Smooth muscle cell (in vitro differentiated cells): Measurements from ENCODE around the gene LEF1. TPM values are rescaled to one million over a fixed set of nuclear protein-coding genes. Genes with fewer than 3 reads are reported as not detected.

Experiments used
- DNase-seq: peaks from one replicate; lab custom pipeline; 2025; ENCODE audit not compliant: unreplicated experiment; lab: John Stamatoyannopoulos, UW
- H2AFZ ChIP-seq: fragments of 200-600 bp; sonication (generic); 2 replicates; pipeline ENCODE4 v1.6.0; 2016; ENCODE audit warnings: antibody characterized with exemption, low read depth, mild to moderate bottlenecking
- H3F3A ChIP-seq: fragments of 200-600 bp; sonication (generic); 2 replicates; pipeline ENCODE4 v1.6.0; 2017; ENCODE audit warnings: antibody characterized with exemption, low read depth
- H3K27ac ChIP-seq: fragments of 200-600 bp; sonication (generic); 2 replicates; pipeline ENCODE4 v1.5.1; 2016; ENCODE audit warnings: low read depth, mild to moderate bottlenecking
- H3K27me3 ChIP-seq: fragments of 200-600 bp; sonication (generic); 2 replicates; pipeline ENCODE4 v1.6.1; 2016; ENCODE audit warnings: low read depth, mild to moderate bottlenecking
- H3K36me3 ChIP-seq: fragments of 200-600 bp; sonication (generic); 2 replicates; pipeline ENCODE4 v1.5.1; 2016; ENCODE audit warnings: low read depth
- H3K4me1 ChIP-seq: fragments of 200-600 bp; sonication (generic); 2 replicates; pipeline ENCODE4 v1.5.1; 2016; ENCODE audit warnings: low read depth
- H3K4me2 ChIP-seq: fragments of 200-600 bp; sonication (generic); 2 replicates; pipeline ENCODE4 v1.6.0; 2016; ENCODE audit warnings: mild to moderate bottlenecking
- H3K4me3 ChIP-seq: fragments of 200-600 bp; sonication (generic); 2 replicates; pipeline ENCODE4 v1.5.1; 2016; ENCODE audit warnings: mild to moderate bottlenecking
- H3K79me2 ChIP-seq: fragments of 200-600 bp; sonication (generic); 2 replicates; pipeline ENCODE4 v1.6.0; 2016; ENCODE audit warnings: low read depth, mild to moderate bottlenecking
- H3K9ac ChIP-seq: fragments of 200-600 bp; sonication (generic); 2 replicates; pipeline ENCODE4 v1.6.0; 2016; ENCODE audit warnings: low read depth
- H3K9me3 ChIP-seq: fragments of 200-600 bp; sonication (generic); replicated peaks from 2 replicates; pipeline ENCODE4 v1.5.1; 2016; ENCODE audit warnings: low read depth
- H4K20me1 ChIP-seq: fragments of 200-600 bp; sonication (generic); 2 replicates; pipeline ENCODE4 v1.6.0; 2016; ENCODE audit warnings: low read depth
- WGBS: methylation state at CpG from one replicate; pipeline ENCODE4 v1.1.7; 2016; ENCODE audit warnings: low lambda C conversion rate; 5-methylcytosine and 5-hydroxymethylcytosine counted together
- polyA plus RNA-seq: library from polyadenylated mRNA; unstranded; fragments of >200 nt; fragmentation: Nextera tagmentation; extraction: Ambion mirVana; gene quantifications from 2 replicates; pipeline ENCODE4 v1.2.1, GENCODE V29; 2016
- total RNA-seq: library from RNA; depleted of rRNA; stranded (reverse); fragments of >200 nt; gene quantifications from 2 replicates; pipeline ENCODE4 v1.2.3, GENCODE V29; 2014
- TF ChIP-seq, protein P1 (sequence below): fragments of 200-600 bp; sonication (generic); IDR thresholded peaks from 2 replicates; pipeline ENCODE4 v1.5.1; 2017; ENCODE audit warnings: borderline replicate concordance, mild to moderate bottlenecking, antibody characterized with exemption; ENCODE audit not compliant: insufficient read depth, poor library complexity, severe bottlenecking

LEF1 gene
- total and polyA plus RNA-seq, 2 experiments from 2014 or later: 87.3 to 96.2 TPM

DNA sequence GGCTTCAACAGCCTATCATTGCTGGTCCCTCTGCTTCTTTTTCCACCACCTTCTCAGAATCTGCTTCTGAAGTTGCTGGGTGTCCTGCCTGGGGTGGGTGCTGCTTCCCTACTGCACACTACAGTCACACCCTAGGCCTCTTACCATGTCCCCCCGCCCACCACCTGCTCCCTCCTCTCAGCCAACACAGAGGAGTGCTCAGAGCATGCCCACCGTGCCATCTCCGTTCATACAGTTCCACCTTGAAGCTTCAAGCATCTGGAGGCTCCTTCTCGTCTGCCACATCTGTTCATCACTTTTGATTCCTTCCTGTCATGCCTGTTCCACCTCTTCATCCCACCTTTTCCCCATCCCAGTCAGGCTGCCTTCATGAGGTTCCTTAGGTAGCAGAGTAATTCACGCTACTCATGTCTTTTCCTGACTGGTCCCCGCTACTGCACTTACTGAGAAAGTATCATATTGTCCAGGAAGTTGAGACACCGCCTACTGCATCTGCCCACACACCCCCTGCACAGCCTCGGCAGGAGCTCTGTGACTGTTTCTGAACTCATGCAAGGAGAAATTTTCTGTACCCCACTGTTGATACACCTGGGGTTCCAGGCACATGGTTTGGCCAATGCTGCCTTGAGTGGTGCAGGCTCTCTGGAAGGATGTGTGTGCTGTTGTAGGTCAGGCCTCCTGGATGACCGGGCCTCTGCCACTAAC lies 139.6 kb downstream of the LEF1 start:
- Histone ChIP-seq H3K27me3 (no peaks in the 10 kb centered on the region), H3K36me3 (no peaks in the 10 kb centered on the region), H3K4me2 (no peak overlapping the region), H3K9me3 (no peaks in the 10 kb centered on the region), H3F3A (no peaks in the 10 kb centered on the region), H3K4me3 (no peak overlapping the region), H3K27ac (no peak overlapping the region), H3K79me2 (no peaks in the 10 kb centered on the region), H4K20me1 (no peaks in the 10 kb centered on the region), H3K4me1 (no peaks in the 10 kb centered on the region), H3K9ac (no peak overlapping the region), H2AFZ (no peak overlapping the region)
- TF ChIP-seq, protein P1, sequence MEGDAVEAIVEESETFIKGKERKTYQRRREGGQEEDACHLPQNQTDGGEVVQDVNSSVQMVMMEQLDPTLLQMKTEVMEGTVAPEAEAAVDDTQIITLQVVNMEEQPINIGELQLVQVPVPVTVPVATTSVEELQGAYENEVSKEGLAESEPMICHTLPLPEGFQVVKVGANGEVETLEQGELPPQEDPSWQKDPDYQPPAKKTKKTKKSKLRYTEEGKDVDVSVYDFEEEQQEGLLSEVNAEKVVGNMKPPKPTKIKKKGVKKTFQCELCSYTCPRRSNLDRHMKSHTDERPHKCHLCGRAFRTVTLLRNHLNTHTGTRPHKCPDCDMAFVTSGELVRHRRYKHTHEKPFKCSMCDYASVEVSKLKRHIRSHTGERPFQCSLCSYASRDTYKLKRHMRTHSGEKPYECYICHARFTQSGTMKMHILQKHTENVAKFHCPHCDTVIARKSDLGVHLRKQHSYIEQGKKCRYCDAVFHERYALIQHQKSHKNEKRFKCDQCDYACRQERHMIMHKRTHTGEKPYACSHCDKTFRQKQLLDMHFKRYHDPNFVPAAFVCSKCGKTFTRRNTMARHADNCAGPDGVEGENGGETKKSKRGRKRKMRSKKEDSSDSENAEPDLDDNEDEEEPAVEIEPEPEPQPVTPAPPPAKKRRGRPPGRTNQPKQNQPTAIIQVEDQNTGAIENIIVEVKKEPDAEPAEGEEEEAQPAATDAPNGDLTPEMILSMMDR: no peak
- no peak for DNase-seq
- 91% methylated on average over 9 of the region's 9 CpGs for WGBS

DNA sequence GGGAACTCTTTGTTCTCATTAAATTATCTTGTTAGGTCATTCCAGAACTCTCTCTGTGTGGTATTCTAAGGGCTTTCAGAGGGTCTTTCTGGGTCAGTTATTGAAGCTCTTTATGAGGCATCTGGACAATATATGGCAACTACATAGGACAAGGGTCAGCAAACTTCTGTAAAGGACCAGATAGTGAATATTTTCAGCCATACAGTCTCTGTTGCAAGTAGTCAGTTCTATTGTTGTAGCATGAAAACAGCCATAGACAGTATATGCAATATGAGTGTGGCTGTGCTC lies 143.9 kb downstream of the LEF1 start:
- Histone ChIP-seq H3K27ac (no peak overlapping the region), H3F3A (no peaks in the 10 kb centered on the region), H3K27me3 (no peaks in the 10 kb centered on the region), H2AFZ (no peak overlapping the region), H3K9ac (no peak overlapping the region), H3K4me1 (no peaks in the 10 kb centered on the region), H3K79me2 (no peaks in the 10 kb centered on the region), H3K4me3 (no peak overlapping the region), H3K36me3 (no peaks in the 10 kb centered on the region), H4K20me1 (no peaks in the 10 kb centered on the region), H3K4me2 (no peak overlapping the region), H3K9me3 (no peaks in the 10 kb centered on the region)
- no peak for DNase-seq
- TF ChIP-seq, protein P1: no peak

DNA sequence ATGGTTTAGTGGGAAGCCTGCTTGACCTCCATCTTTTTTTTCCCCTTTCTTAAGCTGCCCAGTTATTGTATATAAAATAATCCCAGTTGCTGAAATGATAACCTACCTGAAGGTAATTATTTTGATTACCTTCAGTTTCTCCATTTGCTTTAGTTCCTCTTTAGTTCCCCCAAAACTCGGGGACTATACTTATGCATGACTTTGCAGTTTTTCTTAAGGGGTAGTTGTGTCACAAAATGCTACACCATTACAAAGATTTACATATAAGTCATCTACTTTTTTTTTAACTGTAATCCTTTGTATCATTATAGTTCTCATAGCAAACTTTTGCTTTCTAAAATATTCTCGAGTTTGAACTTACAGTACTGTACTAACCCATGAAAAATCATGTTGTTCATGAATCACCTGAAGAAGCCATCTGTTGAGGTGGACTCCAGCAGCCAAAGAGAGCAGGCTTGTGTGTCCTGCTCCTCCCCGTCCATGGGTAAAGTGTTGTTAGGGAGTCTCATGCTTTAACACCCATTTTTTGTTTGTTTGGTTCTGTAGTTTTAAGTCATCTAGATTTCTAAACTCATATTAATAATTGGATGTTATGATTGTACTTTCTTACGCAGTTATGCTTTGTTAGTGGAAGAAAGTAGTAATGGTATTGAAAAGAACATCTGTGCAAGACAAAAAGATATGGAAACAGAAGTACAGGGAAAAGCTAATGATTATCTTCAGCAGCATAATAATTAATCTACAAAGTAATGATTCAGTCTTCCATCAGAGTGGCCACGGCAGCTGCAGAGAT lies 144.5 kb downstream of the LEF1 start:
- no peak for DNase-seq
- H3K79me2 ChIP-seq: no peaks in the 10 kb centered on the region
- H3F3A ChIP-seq: no peaks in the 10 kb centered on the region
- no peak overlapping the region for H2AFZ ChIP-seq
- no peaks in the 10 kb centered on the region for H3K36me3 ChIP-seq
- no peak overlapping the region for H3K9ac ChIP-seq
- no peaks in the 10 kb centered on the region for H3K4me1 ChIP-seq
- no peaks in the 10 kb centered on the region for H3K9me3 ChIP-seq
- no peak overlapping the region for H3K4me3 ChIP-seq
- no peaks in the 10 kb centered on the region for H3K27me3 ChIP-seq
- TF ChIP-seq, protein P1: no peak
- H4K20me1 ChIP-seq: no peaks in the 10 kb centered on the region
- no peak overlapping the region for H3K27ac ChIP-seq
- WGBS: 84% methylated on average over 5 of the region's 5 CpGs
- H3K4me2 ChIP-seq: no peak overlapping the region

DNA sequence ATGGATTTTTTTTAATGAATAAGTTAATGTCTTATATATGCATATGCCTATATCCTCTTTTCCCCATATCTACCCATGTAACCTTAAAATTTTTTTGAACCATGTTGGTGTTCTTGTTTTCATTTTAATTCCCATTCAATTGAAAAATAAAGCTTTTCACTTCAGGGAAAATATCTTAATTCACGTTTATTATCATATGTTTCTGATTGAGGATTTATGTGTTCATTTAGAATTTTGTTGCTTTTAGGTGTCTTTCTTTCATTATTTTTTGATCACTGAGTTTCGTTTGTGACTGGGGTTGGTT lies 149.9 kb downstream of the LEF1 start:
- Histone ChIP-seq H4K20me1 (no peaks in the 10 kb centered on the region), H3K27me3 (no peaks in the 10 kb centered on the region), H3K4me1 (no peaks in the 10 kb centered on the region), H3K79me2 (no peaks in the 10 kb centered on the region), H3K9me3 (no peaks in the 10 kb centered on the region), H3F3A (no peaks in the 10 kb centered on the region), H3K36me3 (no peaks in the 10 kb centered on the region), H3K27ac (no peak overlapping the region), H3K9ac (no peak overlapping the region), H2AFZ (no peak overlapping the region), H3K4me2 (no peak overlapping the region), H3K4me3 (no peak overlapping the region)
- WGBS: 46% methylated on average over 2 of the region's 2 CpGs
- TF ChIP-seq, protein P1: no peak
- DNase-seq: no peak
